ENCODE measurements around the gene PAM16. TPM values are rescaled to one million over a fixed set of nuclear protein-coding genes. Genes with fewer than 3 reads are reported as not detected.
A peak's percentile ranks its signal among the peaks of the same experiment; 100 is the strongest.

PAM16 gene
- total and polyA plus RNA-seq, 2 experiments from 2014 or later = 33.0 to 78.9 TPM

DNA sequence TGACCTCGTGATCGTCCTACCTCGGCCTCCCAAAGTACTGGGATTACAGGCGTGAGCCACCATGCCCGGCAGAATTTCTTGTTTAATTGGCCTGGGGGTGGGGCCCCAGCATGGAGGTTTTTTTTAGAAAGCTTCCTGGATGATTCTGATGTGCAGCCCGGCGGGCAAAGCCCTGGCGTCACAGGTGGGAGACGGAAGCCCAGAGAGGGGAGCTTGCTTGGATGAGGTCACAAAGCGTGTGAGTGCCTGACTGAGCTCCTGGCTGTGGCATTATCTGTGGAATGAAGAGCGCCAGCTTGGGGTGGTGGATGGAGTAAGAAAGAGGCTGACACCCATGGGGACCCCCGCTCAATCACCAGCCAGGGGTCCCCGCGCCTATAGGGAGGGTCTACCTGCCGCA, 24.6 kb upstream of the PAM16 start:
- in situ Hi-C loops (cut with MboI) = no loop called here
- no peaks in the 10 kb centered on the region for H3K27me3 ChIP-seq (replicated peaks; ENCODE audit: insufficient read depth)
- peaks cover 63% of the 10 kb centered on the region for H3K4me1 ChIP-seq (ENCODE audit: insufficient read depth)
- peak overlapping the region; percentile 100 for H3K27ac ChIP-seq
- no peaks in the 10 kb centered on the region for H3K36me3 ChIP-seq (ENCODE audit: low read depth)
- H4K20me1 ChIP-seq (ENCODE audit: insufficient read depth) = no peaks in the 10 kb centered on the region
- 9 to 10% methylated on average over 11 to 15 of the region's 15 CpGs for WGBS, 2 experiments (ENCODE audit: low coverage in 1 of 2, low lambda C conversion rate in 2 of 2, missing lambda C conversion rate in 2 of 2)
- H3K4me3 ChIP-seq = peak overlapping the region; percentile 100
- H3K9me3 ChIP-seq (ENCODE audit: low read depth) = no peaks in the 10 kb centered on the region
- H3K79me2 ChIP-seq (ENCODE audit: insufficient read depth) = peaks cover 85% of the 10 kb centered on the region
- no peak overlapping the region for H2AFZ ChIP-seq
- H3F3A ChIP-seq (ENCODE audit: insufficient read depth) = peaks cover 32% of the 10 kb centered on the region
- TF ChIP-seq EZH2phosphoT487 (IDR thresholded peaks at IDR 0.05; ENCODE audit: insufficient read depth, low read depth) (no peak), EZH2 (IDR thresholded peaks at IDR 0.05; ENCODE audit: insufficient read depth, poor library complexity, severe bottlenecking) (no peak)
- no peaks in the 10 kb centered on the region for H3K9me2 ChIP-seq (ENCODE audit: insufficient read depth)
- H3K9ac ChIP-seq = peak overlapping the region; percentile 99
- peak; percentile 93 for DNase-seq
- H3K4me2 ChIP-seq (ENCODE audit: unreplicated experiment) = peak overlapping the region; percentile 97

DNA sequence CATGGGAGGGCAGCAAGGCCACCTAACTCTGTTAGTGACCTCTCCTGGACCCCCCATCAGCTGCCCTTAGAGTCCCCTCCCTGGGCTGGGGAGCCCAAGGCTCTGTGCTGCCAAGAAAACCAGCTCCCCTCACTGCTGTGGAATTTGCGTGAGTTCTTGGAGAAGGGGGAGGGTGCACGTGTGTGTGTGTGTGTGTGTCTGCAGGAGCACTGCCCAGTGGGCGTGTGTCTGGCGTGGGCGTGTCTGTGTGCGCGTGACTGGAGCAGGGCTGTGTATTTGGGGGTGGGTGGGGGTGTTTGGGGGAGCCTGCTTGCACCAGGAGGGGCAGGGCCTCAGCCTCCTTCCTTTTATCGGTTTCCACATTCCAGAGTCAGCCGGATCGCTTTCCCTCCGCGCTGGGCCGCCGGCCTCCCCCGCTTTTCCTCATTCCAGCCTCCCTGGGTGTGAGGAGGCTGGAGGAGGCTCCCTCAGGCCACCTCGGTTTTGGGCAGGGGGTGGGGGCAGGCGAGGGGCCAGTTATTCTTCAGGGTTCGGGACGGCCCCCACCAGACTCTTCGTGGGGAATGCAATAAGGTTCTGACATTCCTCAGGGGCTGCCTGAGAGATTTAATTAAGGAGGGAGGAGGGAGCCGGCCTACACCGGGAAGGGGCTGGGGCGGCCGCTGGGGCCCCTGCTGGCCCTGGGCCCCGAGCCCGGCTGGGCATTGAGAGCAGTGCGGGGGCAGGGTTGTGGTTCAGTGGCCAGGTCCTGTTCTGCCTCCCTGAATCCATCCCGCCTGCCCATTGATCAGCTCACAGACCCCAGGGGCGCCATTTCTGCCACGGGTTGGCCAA, 23.0 kb upstream of the PAM16 start:
- no peaks in the 10 kb centered on the region for H3K9me2 ChIP-seq (ENCODE audit: insufficient read depth)
- no peaks in the 10 kb centered on the region for H4K20me1 ChIP-seq (ENCODE audit: insufficient read depth)
- H3K79me2 ChIP-seq (ENCODE audit: insufficient read depth) = peaks cover 71% of the 10 kb centered on the region
- H3K4me3 ChIP-seq = peak overlapping the region; percentile 100
- peaks cover 39% of the 10 kb centered on the region for H3F3A ChIP-seq (ENCODE audit: insufficient read depth)
- peak overlapping the region; percentile 100 for H3K27ac ChIP-seq
- no peaks in the 10 kb centered on the region for H3K27me3 ChIP-seq (replicated peaks; ENCODE audit: insufficient read depth)
- 1 to 3% methylated on average over 15 to 28 of the region's 30 CpGs for WGBS, 2 experiments (ENCODE audit: low coverage in 1 of 2, low lambda C conversion rate in 2 of 2, missing lambda C conversion rate in 2 of 2)
- H3K4me2 ChIP-seq (ENCODE audit: unreplicated experiment) = peak overlapping the region; percentile 97
- peak overlapping the region; percentile 99 for H3K9ac ChIP-seq
- in situ Hi-C loops (cut with MboI) = no loop called here
- DNase-seq = peak; percentile 95
- no peaks in the 10 kb centered on the region for H3K9me3 ChIP-seq (ENCODE audit: low read depth)
- no peak for TF ChIP-seq EZH2 (IDR thresholded peaks at IDR 0.05; ENCODE audit: insufficient read depth, poor library complexity, severe bottlenecking)
- no peak for TF ChIP-seq EZH2phosphoT487 (IDR thresholded peaks at IDR 0.05; ENCODE audit: insufficient read depth, low read depth)
- peaks cover 58% of the 10 kb centered on the region for H3K4me1 ChIP-seq (ENCODE audit: insufficient read depth)
- no peak overlapping the region for H2AFZ ChIP-seq
- H3K36me3 ChIP-seq (ENCODE audit: low read depth) = no peaks in the 10 kb centered on the region

DNA sequence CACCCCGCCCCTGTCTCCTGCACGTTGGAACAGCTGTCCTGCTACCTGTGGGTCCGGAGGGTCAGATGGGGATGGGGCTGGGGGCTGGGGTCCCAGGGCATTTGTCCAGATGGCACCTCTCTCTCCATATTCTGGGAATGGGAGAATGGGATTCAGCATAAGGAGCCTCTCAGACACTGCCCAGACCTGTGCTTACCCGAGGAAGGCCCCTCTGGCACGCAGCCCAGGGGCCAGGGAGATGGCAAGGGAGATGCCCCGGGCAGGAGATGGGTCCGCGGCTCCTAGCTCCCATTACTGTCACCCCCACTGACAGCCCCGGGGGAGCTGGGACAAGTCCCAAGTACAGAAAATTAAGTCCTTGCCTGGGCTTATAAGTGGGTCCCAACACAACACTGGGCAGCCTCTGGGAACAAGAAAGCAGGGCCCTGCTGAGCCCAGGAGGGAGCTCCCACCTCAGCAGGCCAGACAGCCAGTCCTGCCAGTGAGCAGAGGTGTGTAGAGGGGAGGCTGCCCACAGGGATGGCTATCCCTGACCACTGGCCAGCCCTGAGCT, 22.3 kb upstream of the PAM16 start:
- no peaks in the 10 kb centered on the region for H3K27me3 ChIP-seq (replicated peaks; ENCODE audit: insufficient read depth)
- H3K36me3 ChIP-seq (ENCODE audit: low read depth) = no peaks in the 10 kb centered on the region
- H2AFZ ChIP-seq = no peak overlapping the region
- H3K4me3 ChIP-seq = peak overlapping the region; percentile 100
- H3K79me2 ChIP-seq (ENCODE audit: insufficient read depth) = peaks cover 64% of the 10 kb centered on the region
- peaks cover 59% of the 10 kb centered on the region for H3K4me1 ChIP-seq (ENCODE audit: insufficient read depth)
- peak overlapping the region; percentile 100 for H3K27ac ChIP-seq
- peak overlapping the region; percentile 97 for H3K4me2 ChIP-seq (ENCODE audit: unreplicated experiment)
- WGBS, 2 experiments (ENCODE audit: low coverage in 1 of 2, low lambda C conversion rate in 2 of 2, missing lambda C conversion rate in 2 of 2) = 2% methylated on average over 8 to 9 of the region's 9 CpGs
- H3K9me3 ChIP-seq (ENCODE audit: low read depth) = no peaks in the 10 kb centered on the region
- H4K20me1 ChIP-seq (ENCODE audit: insufficient read depth) = no peaks in the 10 kb centered on the region
- no peaks in the 10 kb centered on the region for H3K9me2 ChIP-seq (ENCODE audit: insufficient read depth)
- TF ChIP-seq EZH2phosphoT487 (IDR thresholded peaks at IDR 0.05; ENCODE audit: insufficient read depth, low read depth) = no peak
- TF ChIP-seq EZH2 (IDR thresholded peaks at IDR 0.05; ENCODE audit: insufficient read depth, poor library complexity, severe bottlenecking) = no peak
- peak; percentile 67 for DNase-seq
- H3K9ac ChIP-seq = peak overlapping the region; percentile 99
- H3F3A ChIP-seq (ENCODE audit: insufficient read depth) = peaks cover 41% of the 10 kb centered on the region
- in situ Hi-C loops (cut with MboI) = no loop called here

DNA sequence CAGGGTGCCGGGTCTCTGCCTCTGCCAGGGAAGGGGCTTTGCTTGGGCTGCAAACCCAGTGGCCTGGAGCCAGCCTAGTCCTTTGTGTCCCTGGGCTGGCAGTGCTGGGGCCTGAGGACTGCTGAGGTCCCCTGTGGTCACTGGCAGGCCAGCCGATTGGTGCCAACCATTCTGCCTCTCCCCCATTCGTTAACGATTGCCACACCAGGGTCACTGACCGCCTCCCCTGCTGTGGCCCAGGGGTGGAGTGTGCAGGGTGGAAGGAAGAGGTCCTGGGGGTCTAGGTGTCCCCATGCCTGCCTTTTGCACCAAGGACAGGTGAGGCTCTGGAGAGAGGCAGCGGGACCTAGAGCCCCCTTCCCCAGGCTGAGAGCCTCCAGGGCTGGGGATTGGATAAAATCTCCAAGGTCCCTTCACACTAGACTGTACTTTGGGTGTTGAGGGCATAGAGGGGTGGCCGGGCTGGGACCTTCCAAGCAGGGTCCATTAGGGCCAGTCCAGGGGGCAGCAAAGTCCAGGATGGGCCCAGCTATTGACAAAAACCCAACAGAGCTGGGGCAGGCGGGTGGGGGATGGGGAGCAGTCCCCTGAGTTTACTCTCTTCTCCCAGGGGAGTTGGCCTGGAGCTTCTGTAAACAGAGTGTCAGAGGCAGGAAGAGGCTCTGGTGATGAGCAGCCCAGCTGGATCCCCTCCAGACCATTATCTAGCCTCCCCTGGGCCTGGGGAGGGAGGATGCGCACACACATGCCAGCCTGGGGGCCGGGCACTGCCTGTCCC, 21.6 kb upstream of the PAM16 start:
- Histone ChIP-seq H2AFZ (no peak overlapping the region), H3K9ac (peak overlapping the region; percentile 99)

More for the DNA sequence above, 21.6 kb upstream of the PAM16 start:
- Histone ChIP-seq H3K4me2 (ENCODE audit: unreplicated experiment) (peak overlapping the region; percentile 97), H3K36me3 (ENCODE audit: low read depth) (no peaks in the 10 kb centered on the region), H3K4me1 (ENCODE audit: insufficient read depth) (peaks cover 53% of the 10 kb centered on the region), H3K27ac (peak overlapping the region; percentile 100), H3K27me3 (replicated peaks; ENCODE audit: insufficient read depth) (no peaks in the 10 kb centered on the region), H3F3A (ENCODE audit: insufficient read depth) (peaks cover 42% of the 10 kb centered on the region), H3K4me3 (peak overlapping the region; percentile 100), H4K20me1 (ENCODE audit: insufficient read depth) (no peaks in the 10 kb centered on the region), H3K79me2 (ENCODE audit: insufficient read depth) (peaks cover 58% of the 10 kb centered on the region), H3K9me3 (ENCODE audit: low read depth) (no peaks in the 10 kb centered on the region), H3K9me2 (ENCODE audit: insufficient read depth) (no peaks in the 10 kb centered on the region)
- peak; percentile 95 for DNase-seq
- TF ChIP-seq EZH2 (IDR thresholded peaks at IDR 0.05; ENCODE audit: insufficient read depth, poor library complexity, severe bottlenecking) = no peak
- TF ChIP-seq EZH2phosphoT487 (IDR thresholded peaks at IDR 0.05; ENCODE audit: insufficient read depth, low read depth) = no peak
- in situ Hi-C loops (cut with MboI) = no loop called here
- WGBS, 2 experiments (ENCODE audit: low coverage in 1 of 2, low lambda C conversion rate in 2 of 2, missing lambda C conversion rate in 2 of 2) = 1 to 6% methylated on average over 10 of the region's 10 CpGs

Measured in GM23248 (cell line).